Kidney capillary endothelial cell (primary cell): ENCODE results near the gene PTBP3.
"Not testable (repeated sequence)": the region's sequence is repeated elsewhere in the genome, so short reads cannot be mapped to it uniquely, and the experiment has no call there.

Source experiments
- DNase-seq: peaks from one replicate; pipeline ENCODE4 v3.0.0-alpha.2; 2018; ENCODE audit warnings: low spot score

The PTBP3 gene

DNA sequence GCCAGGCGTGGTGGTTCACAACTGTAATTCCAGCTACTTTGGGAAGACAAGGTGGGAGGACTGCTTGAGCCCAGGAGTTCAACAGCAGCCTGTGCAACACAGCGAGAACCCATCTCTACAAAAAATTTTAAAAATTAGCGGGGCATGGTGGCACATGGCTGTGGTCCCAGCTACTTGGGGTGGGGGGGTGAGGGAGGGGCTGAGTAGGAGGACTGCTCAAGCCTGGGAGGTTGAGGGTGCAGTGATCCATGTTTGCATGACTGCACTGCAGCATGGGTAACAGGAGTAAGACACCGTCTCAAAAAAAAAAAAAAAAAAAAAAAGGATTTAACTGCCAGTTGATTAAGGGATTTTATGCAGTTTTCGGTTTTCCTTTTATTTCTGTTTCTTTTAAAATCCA is 65.0 kb downstream of the PTBP3 start:
- no peak for DNase-seq

DNA sequence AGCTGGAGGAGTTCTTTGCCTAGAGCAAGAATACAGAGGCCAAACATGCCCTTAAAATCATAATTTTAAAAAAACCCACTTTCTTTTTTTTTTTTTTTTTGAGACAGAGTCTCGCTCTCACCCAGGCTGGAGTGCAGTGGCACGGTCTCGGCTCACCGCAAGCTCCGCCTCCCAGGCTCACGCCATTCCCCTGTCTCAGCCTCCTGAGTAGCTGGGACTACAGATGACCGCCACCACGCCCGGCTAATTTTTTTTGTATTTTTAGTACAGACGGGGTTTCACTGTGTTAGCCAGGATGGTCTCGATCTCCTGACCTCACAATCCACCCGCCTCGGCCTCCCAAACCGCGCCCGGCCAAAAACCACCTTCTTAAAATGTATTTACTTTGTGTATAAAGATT is 66.3 kb downstream of the PTBP3 start:
- DNase-seq: not testable (repeated sequence)

DNA sequence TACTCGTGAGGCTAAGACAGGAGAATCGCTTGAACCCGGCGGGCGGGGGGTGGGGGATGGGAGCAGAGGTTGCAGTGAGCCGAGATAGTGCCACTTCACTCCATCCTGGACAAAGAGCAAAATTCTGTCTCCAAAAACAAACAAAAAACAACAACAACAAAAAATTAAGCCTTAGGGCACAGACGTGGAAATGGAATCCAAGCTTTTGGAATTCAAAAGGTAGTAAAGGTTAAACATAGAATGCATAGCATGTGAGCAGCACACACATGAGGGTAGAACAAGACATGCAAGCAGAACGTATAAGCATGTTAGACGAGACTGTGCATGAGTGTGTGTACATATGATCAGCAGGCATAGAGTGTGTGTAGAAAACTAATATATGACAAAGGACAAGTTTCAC is 68.0 kb downstream of the PTBP3 start:
- DNase-seq: no peak

DNA sequence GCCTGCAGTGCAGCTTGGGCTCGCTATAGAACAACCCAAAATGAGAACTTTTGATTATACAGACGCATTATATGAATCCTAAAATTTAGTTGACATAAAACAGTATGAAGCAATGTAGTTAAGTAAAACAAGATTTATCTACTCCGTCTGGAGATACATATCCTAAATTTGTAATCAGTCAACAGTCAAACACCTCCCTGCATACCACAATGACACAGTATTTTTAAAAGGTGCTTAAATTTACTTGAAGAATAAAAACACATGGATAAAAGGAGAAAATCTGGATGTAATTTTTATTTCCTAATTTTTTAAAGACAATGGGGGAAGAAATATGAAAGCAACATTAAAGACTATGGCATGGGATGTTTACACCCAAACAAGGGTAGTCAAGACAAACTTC is 70.8 kb downstream of the PTBP3 start:
- no peak for DNase-seq

DNA sequence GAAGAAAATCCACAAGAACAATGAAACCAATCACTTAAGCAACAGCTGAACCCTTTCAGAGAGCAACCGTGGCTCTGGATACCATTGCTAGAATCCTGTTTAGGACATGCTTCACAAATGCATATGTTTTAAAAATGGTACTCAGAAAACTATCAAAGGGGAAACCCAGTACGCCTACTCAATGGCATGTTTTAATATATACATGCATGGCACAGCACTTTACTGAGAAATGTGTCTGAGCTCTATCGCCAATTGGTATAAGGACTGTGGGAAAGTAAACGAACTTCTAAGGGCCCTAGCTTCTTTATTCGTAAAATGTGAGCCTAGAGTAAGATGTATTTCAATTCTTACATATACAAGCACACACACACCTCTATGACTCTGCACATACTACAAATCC is 72.3 kb downstream of the PTBP3 start:
- no peak for DNase-seq

DNA sequence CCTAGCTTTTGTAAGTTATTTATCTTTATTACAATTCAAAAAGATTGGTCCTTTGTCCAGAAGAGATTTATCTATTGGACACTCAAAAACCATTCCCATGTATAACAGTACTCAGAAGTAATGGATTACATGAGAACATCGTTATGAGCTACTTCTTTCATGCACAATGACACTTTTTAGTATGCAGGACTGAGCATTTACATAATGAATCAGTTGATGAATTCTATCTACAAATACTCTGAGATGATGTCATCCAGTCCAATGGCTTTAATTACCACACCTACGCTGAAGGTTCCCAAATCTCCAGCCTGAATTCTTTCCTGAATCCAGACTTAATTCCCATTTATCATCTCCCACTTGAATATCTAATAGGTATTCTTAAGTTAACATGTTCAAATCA is 75.3 kb downstream of the PTBP3 start:
- DNase-seq: no peak

DNA sequence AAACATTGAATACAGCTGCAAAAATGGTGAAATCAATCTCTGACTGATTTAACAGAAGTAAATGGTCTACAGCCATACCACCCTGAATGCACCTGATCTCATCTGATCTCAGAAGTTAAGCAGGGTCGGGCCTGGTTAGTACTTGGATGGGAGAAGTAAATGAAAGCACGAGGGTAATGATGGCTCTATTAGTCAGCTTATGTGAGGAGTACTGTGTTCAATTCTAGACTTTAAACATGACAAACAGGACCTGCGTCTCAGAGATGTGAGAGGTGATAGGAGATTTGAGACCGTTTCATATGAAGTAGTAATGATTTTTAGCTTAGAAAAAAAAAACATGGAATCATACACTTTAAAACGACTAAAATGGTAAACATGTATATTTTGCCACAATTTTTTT is 81.2 kb downstream of the PTBP3 start:
- no peak for DNase-seq

DNA sequence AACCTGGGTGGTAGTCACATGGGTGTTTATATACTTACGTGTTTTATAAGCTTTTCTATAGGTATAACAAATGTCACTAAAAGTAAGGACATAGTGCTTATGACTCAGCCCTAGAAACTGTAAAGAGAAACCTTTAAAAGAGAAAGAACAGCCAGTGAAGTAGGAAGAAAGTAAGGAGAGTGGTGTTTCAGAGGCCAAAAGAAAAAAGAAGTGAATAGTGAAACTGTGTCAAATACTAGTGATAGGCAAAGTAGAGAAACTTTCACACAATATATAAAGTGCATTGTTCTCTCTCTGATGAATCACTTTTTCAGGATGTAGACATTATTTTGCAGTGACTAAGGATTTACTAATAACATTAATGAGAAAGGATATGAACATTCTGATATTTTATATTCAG is 84.1 kb downstream of the PTBP3 start:
- DNase-seq: peak; percentile 83

DNA sequence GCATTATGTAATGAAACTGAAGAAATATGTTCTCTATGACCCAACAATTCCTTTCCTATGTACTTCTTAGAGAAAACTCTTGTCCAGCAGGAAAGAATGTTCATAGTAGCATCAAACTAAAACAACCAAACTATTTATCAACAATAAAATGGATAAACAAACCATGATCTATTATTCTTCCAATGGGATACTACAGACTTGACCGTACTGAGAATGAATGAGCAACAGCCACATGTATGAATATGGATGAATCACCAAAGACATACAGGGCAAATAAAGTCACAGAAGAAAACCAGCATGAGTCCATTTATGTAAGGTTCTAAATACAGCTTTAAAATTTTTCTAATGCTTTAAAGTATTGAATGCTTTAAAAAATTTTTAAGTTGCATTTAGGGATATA is 84.7 kb downstream of the PTBP3 start:
- peak; percentile 47 for DNase-seq

DNA sequence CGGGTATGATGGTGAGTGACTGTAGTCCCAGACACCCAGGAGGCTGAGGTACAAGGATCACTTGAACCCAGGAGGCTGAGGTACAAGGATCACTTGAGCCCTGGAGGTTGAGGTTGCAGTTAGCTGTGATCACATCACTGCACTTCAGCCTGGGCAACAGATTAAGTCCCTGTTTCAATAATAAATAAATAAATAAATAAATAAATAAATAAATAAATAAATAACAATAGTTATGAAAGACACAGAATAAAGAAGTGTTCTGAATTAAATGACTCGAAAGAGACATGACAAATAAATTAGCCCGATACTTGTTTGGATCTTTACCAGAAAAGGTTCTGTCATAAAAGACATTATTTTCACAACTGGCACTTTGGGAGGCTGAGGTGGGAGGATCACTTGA is 86.3 kb downstream of the PTBP3 start:
- DNase-seq: no peak

DNA sequence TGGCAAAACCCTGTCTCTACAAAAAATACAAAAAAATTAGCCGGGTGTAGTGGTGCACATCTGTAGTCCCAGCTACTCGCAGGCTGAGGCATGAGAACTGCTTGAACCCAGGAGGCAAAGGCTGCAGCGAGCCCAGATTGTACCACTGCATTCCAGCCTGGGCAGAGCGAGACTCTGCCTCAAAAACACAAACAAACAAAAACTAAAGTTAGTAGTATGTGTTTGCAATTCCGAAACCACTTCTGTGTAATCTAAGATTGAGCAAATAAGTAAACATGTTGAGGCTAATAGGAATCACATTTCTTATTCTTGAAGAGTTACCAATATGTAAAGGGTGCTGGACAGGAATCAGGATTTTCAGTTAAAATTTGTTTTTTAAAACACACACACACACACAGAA is 88.3 kb downstream of the PTBP3 start:
- DNase-seq: no peak

DNA sequence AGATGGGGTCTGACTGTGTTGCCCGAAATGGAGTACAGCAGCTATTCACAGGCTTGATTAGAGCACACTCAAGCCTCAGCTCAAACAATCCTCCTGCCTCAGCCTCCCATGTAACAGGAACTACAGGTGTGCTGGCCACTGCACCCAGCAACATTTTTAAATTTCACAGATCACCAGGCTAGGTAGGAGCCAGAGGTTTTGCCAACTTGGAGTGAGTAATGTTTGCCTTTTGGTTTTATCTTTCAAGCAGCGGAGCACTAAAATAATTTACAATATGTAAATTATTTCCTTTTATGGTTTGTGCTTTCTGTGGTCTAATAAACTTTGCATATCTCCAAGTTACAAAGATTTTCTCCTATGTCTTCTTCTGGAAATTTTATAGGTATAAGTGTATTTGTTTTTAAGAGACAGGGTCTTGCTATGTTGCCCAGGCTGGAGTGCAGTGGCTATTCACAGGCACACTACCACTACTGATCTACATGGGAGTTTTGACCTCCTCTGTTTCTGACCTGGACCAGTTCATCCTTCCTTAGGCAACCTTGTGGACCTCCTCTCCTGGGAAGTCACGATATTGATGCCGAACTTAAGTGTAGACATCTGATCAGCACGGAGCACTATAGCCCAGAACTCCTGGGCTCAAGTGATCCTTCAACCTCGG is 91.1 kb downstream of the PTBP3 start:
- DNase-seq: no peak

DNA sequence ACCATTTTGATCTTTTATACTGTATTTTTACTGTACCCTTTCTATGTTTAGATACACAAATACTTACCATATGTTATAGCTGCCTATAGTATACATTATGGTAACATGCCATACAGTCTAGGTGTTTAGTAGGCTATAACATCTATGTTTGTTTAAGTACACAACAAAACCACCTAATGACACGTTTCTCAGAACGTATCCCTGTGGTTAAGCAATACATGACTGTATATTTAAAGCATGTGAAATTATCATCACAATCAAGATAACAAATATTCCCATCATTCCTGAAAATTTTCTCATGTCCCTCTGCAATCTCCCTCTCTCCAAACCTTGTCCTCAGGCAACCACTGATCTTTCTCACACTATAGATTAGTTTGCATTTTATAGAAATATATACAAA is 91.9 kb downstream of the PTBP3 start:
- no peak for DNase-seq

DNA sequence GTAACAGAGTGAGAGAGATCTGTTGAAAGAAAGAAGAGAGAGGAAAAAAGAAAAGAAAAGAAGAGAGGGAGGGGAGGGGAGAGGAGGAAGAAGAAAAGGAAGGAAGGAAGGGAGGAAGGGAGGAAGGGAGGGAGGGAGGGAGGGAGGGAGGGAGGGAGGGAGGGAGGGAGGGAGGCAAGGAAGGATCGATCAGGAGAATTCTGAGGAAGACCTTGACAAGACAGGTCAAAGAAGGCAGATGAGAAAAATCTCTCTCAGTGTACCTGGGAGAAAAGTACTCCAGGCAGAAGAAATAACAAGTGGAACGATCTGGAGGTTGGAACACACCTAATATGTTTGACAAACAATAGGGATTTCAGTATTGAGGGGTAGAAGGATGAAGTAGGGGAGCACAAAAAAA is 93.7 kb downstream of the PTBP3 start:
- DNase-seq: no peak

DNA sequence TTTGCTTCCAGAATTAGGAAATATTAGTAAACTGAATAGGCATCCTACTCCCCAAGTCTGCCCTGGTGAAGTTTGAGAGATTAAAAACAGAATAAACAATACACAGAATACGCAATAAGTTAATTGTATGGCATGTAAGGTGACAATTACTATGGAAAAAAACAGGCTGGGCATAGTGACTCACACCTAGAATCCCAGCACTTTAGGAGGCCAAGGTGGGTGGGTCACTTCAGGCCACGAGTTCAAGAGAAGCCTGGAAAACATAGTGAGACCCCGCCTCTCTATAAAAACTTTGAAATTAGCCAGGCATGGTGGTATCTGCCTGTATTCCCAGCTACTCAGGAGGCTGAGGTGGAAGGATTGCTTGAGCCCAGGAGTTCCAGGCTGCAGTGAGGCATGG is 94.1 kb downstream of the PTBP3 start:
- no peak for DNase-seq

DNA sequence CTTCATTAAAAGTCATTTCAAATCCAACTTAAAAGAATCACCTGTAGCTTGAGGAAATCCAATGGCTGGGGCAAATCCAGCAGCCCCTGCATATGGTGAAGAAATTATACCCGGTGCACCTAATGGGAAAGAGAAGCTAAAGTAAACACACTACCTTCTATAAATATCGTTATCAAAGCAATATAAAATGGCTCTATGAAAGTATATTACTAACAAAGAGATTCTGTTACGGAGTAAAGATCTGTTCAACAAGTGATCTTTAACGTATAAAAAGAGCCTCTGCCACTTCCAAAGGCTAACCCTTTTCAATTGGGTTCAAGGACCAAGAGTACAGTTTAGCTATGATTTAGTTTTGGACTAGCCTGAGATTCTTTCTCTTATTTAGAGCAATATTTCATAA is 98.6 kb downstream of the PTBP3 start:
- DNase-seq: no peak

DNA sequence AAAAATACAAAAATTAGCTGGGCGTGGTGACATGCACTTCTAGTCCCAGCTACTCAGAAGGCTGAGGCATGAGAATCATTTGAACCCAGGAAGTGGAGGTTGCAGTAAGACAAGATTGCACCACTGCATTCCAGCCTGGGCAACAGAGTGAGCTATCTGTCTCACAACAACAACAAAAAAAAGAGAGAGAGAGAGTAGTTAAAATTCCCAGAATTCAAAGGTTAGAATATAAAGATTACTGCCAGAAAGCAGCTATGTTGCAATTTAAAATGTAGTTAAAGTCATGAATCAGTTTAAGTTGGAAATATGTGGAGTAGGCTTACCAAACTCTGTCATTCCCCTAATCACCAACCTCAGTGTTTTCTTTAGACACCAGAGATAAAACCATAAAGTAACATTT is 99.7 kb downstream of the PTBP3 start:
- no peak for DNase-seq

DNA sequence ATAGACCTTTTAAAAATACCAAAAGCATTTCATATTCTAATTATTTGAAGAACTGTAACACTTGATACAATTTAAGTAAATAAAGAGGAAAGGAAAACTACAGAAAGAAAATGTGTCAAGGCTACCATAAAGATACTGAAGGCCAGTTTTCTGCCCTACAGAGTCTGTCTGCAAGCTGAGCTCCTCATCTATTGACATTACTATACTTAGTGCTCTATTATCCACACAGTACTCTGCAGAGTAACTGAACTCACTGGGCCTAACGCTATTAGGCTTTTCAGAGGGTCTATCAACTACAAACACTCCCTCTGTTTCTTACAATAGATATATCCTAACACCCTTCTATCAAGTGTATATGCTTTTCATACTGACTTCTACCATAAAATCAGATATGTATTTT is 101.2 kb downstream of the PTBP3 start:
- no peak for DNase-seq

DNA sequence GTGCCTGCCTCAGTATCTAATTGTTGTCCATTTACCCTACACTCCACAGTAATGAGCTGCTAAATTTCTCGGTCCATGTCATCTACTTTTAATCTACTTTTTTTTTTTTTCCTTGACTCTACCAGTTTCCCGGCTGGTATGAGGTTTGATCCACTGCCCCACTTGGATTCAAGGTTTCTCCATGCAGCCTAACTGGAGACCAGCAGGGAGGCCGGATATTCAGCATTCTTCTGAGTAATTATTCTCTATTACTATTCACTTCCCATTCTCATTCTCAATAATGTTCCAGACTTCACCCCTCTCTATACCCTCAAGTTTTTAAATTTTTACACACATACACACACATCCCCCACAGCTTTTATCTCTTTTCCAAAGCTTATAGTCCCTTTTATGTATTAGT is 107.3 kb downstream of the PTBP3 start:
- no peak for DNase-seq

DNA sequence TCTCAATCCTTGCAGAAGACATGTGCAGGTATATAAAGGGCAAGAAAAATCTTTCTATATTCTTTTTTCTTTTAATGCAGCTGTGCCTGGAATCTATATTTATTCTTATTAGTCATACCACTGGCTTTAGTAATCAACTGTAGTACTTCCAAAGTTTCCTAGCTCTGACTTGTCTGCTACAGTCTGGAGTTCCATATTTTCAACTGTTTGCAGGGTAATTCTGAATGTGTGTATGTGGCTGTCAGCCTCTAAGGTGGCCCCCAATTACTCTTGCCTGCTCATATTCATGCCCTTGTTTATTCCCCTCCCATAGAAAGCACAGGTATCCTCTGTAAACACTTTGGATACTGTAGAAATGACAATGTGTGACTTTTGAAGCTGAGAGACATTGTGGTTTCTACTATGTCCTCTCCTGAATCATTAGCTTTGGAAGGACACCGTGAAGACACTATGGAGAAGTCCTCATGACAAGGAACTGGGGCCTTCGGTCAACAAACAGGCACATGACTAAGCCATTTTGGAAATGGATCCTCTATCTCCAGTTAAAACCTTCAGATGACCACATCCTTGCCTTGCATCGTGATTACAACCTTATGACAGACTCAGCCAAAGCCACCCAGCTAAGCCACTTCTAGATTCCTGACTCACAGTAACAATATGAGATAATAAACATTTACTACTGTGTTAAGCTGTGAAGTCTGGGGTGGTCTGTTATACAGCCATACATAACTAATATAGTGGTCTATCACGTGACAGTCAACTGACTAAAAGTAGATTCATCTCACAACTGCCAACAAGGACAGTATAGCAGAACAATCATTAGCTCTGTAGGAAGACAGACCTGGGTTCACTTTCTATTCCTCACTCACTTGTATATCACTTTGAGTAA is 108.8 kb downstream of the PTBP3 start:
- DNase-seq: no peak

DNA sequence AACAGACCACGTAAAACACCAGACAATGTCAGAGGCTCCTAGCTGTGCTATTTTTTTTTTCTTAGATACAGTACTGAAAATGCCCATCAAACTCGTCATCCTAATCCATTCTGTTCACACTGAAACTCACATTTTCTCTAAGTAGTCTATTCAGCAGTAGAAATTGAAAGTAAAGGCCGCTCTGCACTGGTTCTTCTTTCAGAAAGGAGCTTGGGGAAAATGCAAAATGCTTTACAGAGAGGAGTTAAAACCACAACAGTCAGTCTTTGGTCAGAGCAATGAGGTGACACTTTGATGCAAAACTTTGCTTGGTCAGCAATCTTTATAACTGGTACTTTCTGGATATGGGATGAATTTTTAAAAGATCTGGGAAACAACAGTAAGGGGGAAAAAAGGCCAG is 114.5 kb downstream of the PTBP3 start:
- DNase-seq: no peak

DNA sequence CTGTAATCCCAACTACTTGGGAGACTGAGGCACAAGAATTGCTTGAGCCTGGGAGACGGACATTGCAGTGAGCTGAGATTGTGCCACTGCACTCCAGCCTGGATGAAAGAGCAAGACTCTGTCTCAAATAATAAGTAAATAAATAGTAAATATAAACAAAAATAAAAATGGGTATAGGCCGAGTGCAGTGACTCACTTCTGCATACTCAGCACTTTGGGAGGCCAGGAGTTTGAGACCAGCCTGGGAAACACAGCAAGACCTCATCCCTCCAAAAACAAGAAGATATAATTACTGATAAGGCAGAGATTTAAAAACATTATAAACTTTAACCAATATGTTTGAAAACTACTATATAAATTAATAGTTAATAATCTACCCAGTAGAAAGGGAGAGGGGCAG is 120.5 kb downstream of the PTBP3 start:
- no peak for DNase-seq

DNA sequence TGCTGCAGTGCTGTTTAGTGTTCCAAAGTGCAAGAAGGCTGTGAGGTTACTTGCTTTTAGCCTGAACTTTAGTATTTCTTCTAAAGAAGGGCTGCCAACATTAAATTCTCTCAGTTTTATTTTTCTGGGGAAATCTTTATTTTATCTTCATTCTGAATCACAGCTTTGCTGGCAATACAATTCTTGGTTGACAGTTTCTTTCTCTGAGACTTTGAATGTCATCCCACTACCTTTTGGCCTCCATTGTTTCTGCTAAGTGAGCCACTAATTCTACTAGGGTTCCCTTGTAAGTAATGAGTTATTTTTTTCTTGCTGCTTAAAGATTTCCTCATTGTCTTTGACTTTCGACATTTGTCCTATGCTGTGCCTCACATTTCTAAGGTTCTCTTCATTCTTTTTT is 126.0 kb downstream of the PTBP3 start:
- no peak for DNase-seq

DNA sequence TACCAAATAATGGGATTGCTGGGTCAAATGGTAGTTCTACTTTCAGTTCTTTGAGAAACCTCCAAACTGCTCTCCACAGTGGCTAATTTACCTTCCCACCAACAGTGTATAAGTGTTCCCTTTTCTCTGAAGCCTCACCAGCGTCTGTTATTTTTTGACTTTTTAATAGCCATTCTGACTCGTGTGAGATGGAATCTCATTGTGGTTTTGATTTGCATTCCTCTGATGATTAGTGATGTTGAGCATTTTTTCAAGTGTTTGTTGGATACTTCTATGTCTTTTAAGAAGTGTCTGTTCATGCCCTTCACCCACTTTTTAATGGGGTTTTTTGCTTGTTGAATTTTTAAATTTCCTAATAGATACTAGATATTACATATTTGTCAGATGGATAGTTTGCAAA is 129.9 kb downstream of the PTBP3 start:
- no peak for DNase-seq
